Measurements from ENCODE around the gene SRCIN1. TPM values are rescaled to one million over a fixed set of nuclear protein-coding genes. Genes with fewer than 3 reads are reported as not detected.

The SRCIN1 gene
- polyA plus RNA-seq, 3 donors, result 1.3 to 8.9 (median 3.5) TPM

GRCh38 chr17:38557836-38558727 lies 47.7 kb downstream of the SRCIN1 start:
- H3K27ac ChIP-seq (ENCODE audit: low read depth, low read length), result no peak overlapping the region
- WGBS, 3 donors, result 3% methylated on average over 51 to 52 of the region's 52 CpGs

GRCh38 chr17:38557396-38557795 lies 48.4 kb downstream of the SRCIN1 start:
- H3K27ac ChIP-seq (ENCODE audit: low read depth, low read length), result no peak overlapping the region
- WGBS, 3 donors, result 55 to 70% (median 59%) methylated on average over 6 of the region's 6 CpGs

GRCh38 chr17:38556239-38556638 lies 49.5 kb downstream of the SRCIN1 start:
- WGBS, 3 donors, result 75 to 92% (median 86%) methylated on average over 6 of the region's 6 CpGs
- H3K27ac ChIP-seq (ENCODE audit: low read depth, low read length), result no peak overlapping the region

GRCh38 chr17:38554430-38555350 lies 51.1 kb downstream of the SRCIN1 start:
- WGBS, 3 donors, result 56 to 71% (median 57%) methylated on average over 8 of the region's 8 CpGs
- no peak overlapping the region for H3K27ac ChIP-seq (ENCODE audit: low read depth, low read length)

GRCh38 chr17:38552343-38552742 lies 53.4 kb downstream of the SRCIN1 start:
- H3K27ac ChIP-seq (ENCODE audit: low read depth, low read length), result no peak overlapping the region
- WGBS, 3 donors, result 91 to 94% (median 92%) methylated on average over 17 of the region's 17 CpGs

- H3K27ac ChIP-seq (ENCODE audit: low read depth, low read length), result no peak overlapping the region
- 73 to 89% (median 81%) methylated on average over 9 of the region's 9 CpGs for WGBS, 3 donors
Observed at GRCh38 chr17:38551121-38551520, 54.6 kb downstream of the SRCIN1 start.

GRCh38 chr17:38550661-38551060 lies 55.1 kb downstream of the SRCIN1 start:
- WGBS, 3 donors, result 49 to 72% (median 57%) methylated on average over 8 of the region's 8 CpGs
- no peak overlapping the region for H3K27ac ChIP-seq (ENCODE audit: low read depth, low read length)

GRCh38 chr17:38549285-38549684 lies 56.5 kb downstream of the SRCIN1 start:
- H3K27ac ChIP-seq (ENCODE audit: low read depth, low read length), result no peak overlapping the region
- WGBS, 3 donors, result 68 to 76% (median 75%) methylated on average over 4 of the region's 4 CpGs

GRCh38 chr17:38547444-38547843 lies 58.3 kb downstream of the SRCIN1 start:
- WGBS, 3 donors, result 55 to 89% (median 73%) methylated on average over 10 to 12 of the region's 12 CpGs
- no peak overlapping the region for H3K27ac ChIP-seq (ENCODE audit: low read depth, low read length)

GRCh38 chr17:38546396-38546795 lies 59.4 kb downstream of the SRCIN1 start:
- 79 to 88% (median 87%) methylated on average over 10 to 11 of the region's 11 CpGs for WGBS, 3 donors
- no peak overlapping the region for H3K27ac ChIP-seq (ENCODE audit: low read depth, low read length)

GRCh38 chr17:38545531-38546225 lies 60.1 kb downstream of the SRCIN1 start:
- 75 to 89% (median 87%) methylated on average over 12 of the region's 12 CpGs for WGBS, 3 donors
- no peak overlapping the region for H3K27ac ChIP-seq (ENCODE audit: low read depth, low read length)

- no peak overlapping the region for H3K27ac ChIP-seq (ENCODE audit: low read depth, low read length)
- 87 to 95% (median 87%) methylated on average over 7 of the region's 7 CpGs for WGBS, 3 donors
Observed at GRCh38 chr17:38544839-38545209, 60.9 kb downstream of the SRCIN1 start.

GRCh38 chr17:38544175-38544838 lies 61.4 kb downstream of the SRCIN1 start:
- no peak overlapping the region for H3K27ac ChIP-seq (ENCODE audit: low read depth, low read length)
- 76 to 83% (median 81%) methylated on average over 10 of the region's 10 CpGs for WGBS, 3 donors

- no peak overlapping the region for H3K27ac ChIP-seq (ENCODE audit: low read depth, low read length)
- WGBS, 3 donors, result 71 to 82% (median 80%) methylated on average over 19 to 20 of the region's 20 CpGs
Observed at GRCh38 chr17:38543403-38544174, 62.2 kb downstream of the SRCIN1 start.

- 80 to 86% (median 81%) methylated on average over 8 of the region's 8 CpGs for WGBS, 3 donors
- H3K27ac ChIP-seq (ENCODE audit: low read depth, low read length), result no peak overlapping the region
Observed at GRCh38 chr17:38542286-38542685, 63.5 kb downstream of the SRCIN1 start.

- 72 to 80% (median 76%) methylated on average over 11 of the region's 11 CpGs for WGBS, 3 donors
- no peak overlapping the region for H3K27ac ChIP-seq (ENCODE audit: low read depth, low read length)
Observed at GRCh38 chr17:38541281-38541680, 64.5 kb downstream of the SRCIN1 start.

- H3K27ac ChIP-seq (ENCODE audit: low read depth, low read length), result no peak overlapping the region
- 72 to 79% (median 76%) methylated on average over 11 of the region's 11 CpGs for WGBS, 3 donors
Observed at GRCh38 chr17:38540514-38541045, 65.2 kb downstream of the SRCIN1 start.
